Thoracic aorta (tissue), 2 donors: ENCODE measurements around the gene FOLR2. TPM values are rescaled to one million over a fixed set of nuclear protein-coding genes. Genes with fewer than 3 reads are reported as not detected.
"Not testable (repeated sequence)": the region's sequence is repeated elsewhere in the genome, so short reads cannot be mapped to it uniquely, and the experiment has no call there.

Source experiments
- ATAC-seq: fragments of 150-250 bp; one replicate; pipeline ENCODE4 v1.8.0; 2017; ENCODE audit warnings: low read depth; ENCODE audit not compliant: insufficient number of reproducible peaks, low FRiP score
- DNase-seq: peaks from one replicate; pipeline ENCODE4 v3.0.0-alpha.2; 2020; ENCODE audit warnings: low spot score
- H3K27ac ChIP-seq, 2 donors: fragments of 200-600 bp; sonication (generic); 1 replicate in 1 of 2; 2 replicates in 1 of 2; pipeline ENCODE4 v1.5.1; 2016; ENCODE audit warnings: mild to moderate bottlenecking in 2 of 2, moderate library complexity in 2 of 2
- H3K27me3 ChIP-seq: fragments of 200-600 bp; sonication (generic); replicated peaks from 2 replicates; pipeline ENCODE4 v1.6.0; 2016; ENCODE audit warnings: mild to moderate bottlenecking; ENCODE audit not compliant: insufficient read depth
- H3K36me3 ChIP-seq: fragments of 200-600 bp; sonication (generic); one replicate; pipeline ENCODE4 v1.5.1; 2016
- H3K4me1 ChIP-seq, 2 donors: fragments of 200-600 bp; sonication (generic); 1 replicate in 1 of 2; 2 replicates in 1 of 2; pipeline versions ENCODE4 v1.5.1 to v1.6.0; 2016; ENCODE audit warnings: low read depth in 2 of 2, mild to moderate bottlenecking in 1 of 2; ENCODE audit not compliant: control insufficient read depth in 1 of 2
- H3K4me3 ChIP-seq: fragments of 200-600 bp; sonication (generic); 2 replicates; pipeline ENCODE4 v1.5.1; 2016; ENCODE audit warnings: mild to moderate bottlenecking
- H3K9me3 ChIP-seq: fragments of 200-600 bp; sonication (generic); 2 replicates; pipeline ENCODE4 v1.5.1; 2016
- CTCF ChIP-seq: fragments of 200-600 bp; sonication (generic); IDR thresholded peaks from one replicate; pipeline ENCODE4 v1.5.1; 2019; ENCODE audit warnings: antibody characterized with exemption
- total RNA-seq, 2 donors: library from RNA; depleted of rRNA; stranded (reverse); fragments of >200 nt; gene quantifications; one replicate each; pipeline versions ENCODE4 v1.1.0 to v1.2.3, GENCODE V29; 2016

FOLR2 gene
- total RNA-seq, 2 donors from 2014 or later = 51.4 to 118 TPM

- no peak for TF ChIP-seq CTCF
- peaks cover 0 to 3% of the 10 kb centered on the region in 2 donors for H3K4me1 ChIP-seq
- no peaks in the 10 kb centered on the region for H3K27me3 ChIP-seq
- no peaks in the 10 kb centered on the region for H3K9me3 ChIP-seq
- no peak overlapping the region for H3K4me3 ChIP-seq
- DNase-seq (no peak), ATAC-seq (no peak)
- H3K36me3 ChIP-seq = no peaks in the 10 kb centered on the region
- H3K27ac ChIP-seq = no peak overlapping the region
Observed at GRCh38 chr11:72202571-72202970, 14.0 kb upstream of the FOLR2 start.

GRCh38 chr11:72203163-72203562 is 13.4 kb upstream of the FOLR2 start:
- no peak for DNase-seq
- H3K4me3 ChIP-seq = no peak overlapping the region
- H3K27ac ChIP-seq = no peak overlapping the region
- no peaks in the 10 kb centered on the region for H3K36me3 ChIP-seq
- H3K27me3 ChIP-seq = no peaks in the 10 kb centered on the region
- H3K9me3 ChIP-seq = no peaks in the 10 kb centered on the region
- H3K4me1 ChIP-seq = peaks cover 0 to 3% of the 10 kb centered on the region in 2 donors
- no peak for ATAC-seq
- no peak for TF ChIP-seq CTCF

- no peak for ATAC-seq
- peaks cover 0 to 3% of the 10 kb centered on the region in 2 donors for H3K4me1 ChIP-seq
Observed at GRCh38 chr11:72204886-72205285, 11.7 kb upstream of the FOLR2 start.

GRCh38 chr11:72206794-72207193 is 9.8 kb upstream of the FOLR2 start:
- H3K4me3 ChIP-seq, H3K36me3 ChIP-seq, H3K4me1 ChIP-seq, DNase-seq, ATAC-seq, H3K9me3 ChIP-seq, H3K27ac ChIP-seq, H3K27me3 ChIP-seq: not testable (repeated sequence)

More at GRCh38 chr11:72204886-72205285, 11.7 kb upstream of the FOLR2 start:
- Histone ChIP-seq H3K27ac (no peak overlapping the region), H3K4me3 (no peak overlapping the region), H3K27me3 (no peaks in the 10 kb centered on the region), H3K9me3 (peaks cover 6% of the 10 kb centered on the region), H3K36me3 (no peaks in the 10 kb centered on the region)
- no peak for TF ChIP-seq CTCF
- no peak for DNase-seq

- Histone ChIP-seq H3K36me3 (no peaks in the 10 kb centered on the region), H3K27ac (no peak overlapping the region), H3K4me1 (peaks cover 0 to 3% of the 10 kb centered on the region in 2 donors), H3K4me3 (no peak overlapping the region), H3K27me3 (no peaks in the 10 kb centered on the region), H3K9me3 (peaks cover 6% of the 10 kb centered on the region)
- ATAC-seq (no peak), DNase-seq (no peak)
- TF ChIP-seq CTCF = no peak
Observed at GRCh38 chr11:72208281-72208680, 8.3 kb upstream of the FOLR2 start.

- DNase-seq (no peak), ATAC-seq (no peak)
- peaks cover 6% of the 10 kb centered on the region for H3K9me3 ChIP-seq
- no peaks in the 10 kb centered on the region for H3K36me3 ChIP-seq
- no peak for TF ChIP-seq CTCF
- H3K4me3 ChIP-seq = no peak overlapping the region
- H3K27me3 ChIP-seq = no peaks in the 10 kb centered on the region
- peaks cover 0 to 3% of the 10 kb centered on the region in 2 donors for H3K4me1 ChIP-seq
- no peak overlapping the region for H3K27ac ChIP-seq
Observed at GRCh38 chr11:72209101-72209500, 7.5 kb upstream of the FOLR2 start.
